Ectodermal cell (in vitro differentiated cells): ENCODE data around the gene HTATSF1. TPM values are rescaled to one million over a fixed set of nuclear protein-coding genes. Genes with fewer than 3 reads are reported as not detected.

ENCODE experiments used
- H3K27ac ChIP-seq: 2 replicates; pipeline ENCODE4 v1.7.0; 2013; ENCODE audit warnings: mild to moderate bottlenecking, low read depth, low read length; ENCODE audit not compliant: insufficient read depth, poor library complexity, severe bottlenecking
- H3K27me3 ChIP-seq: 2 replicates; pipeline ENCODE4 v1.7.0; 2013; ENCODE audit warnings: mild to moderate bottlenecking, low read length; ENCODE audit not compliant: insufficient read depth, control insufficient read depth, poor library complexity, severe bottlenecking
- H3K36me3 ChIP-seq: one replicate; pipeline ENCODE4 v1.7.0; 2013; ENCODE audit warnings: low read length; ENCODE audit not compliant: control insufficient read depth, insufficient read depth
- H3K4me1 ChIP-seq: one replicate; pipeline ENCODE4 v1.7.0; 2013; ENCODE audit warnings: low read length; ENCODE audit not compliant: control insufficient read depth, insufficient read depth
- H3K4me3 ChIP-seq: 2 replicates; pipeline ENCODE4 v1.7.0; 2013; ENCODE audit warnings: low read depth, low read length, control low read depth; ENCODE audit not compliant: insufficient read depth
- H3K9me3 ChIP-seq: 2 replicates; pipeline ENCODE4 v1.7.0; 2013; ENCODE audit warnings: mild to moderate bottlenecking, low read length, moderate library complexity; ENCODE audit not compliant: control insufficient read depth
- WGBS, 2 experiments: methylation state at CpG; one replicate each; pipeline ENCODE4 v1.1.7; 2013; ENCODE audit warnings: missing lambda C conversion rate in 2 of 2; 5-methylcytosine and 5-hydroxymethylcytosine counted together
- polyA plus RNA-seq, 4 experiments: library from polyadenylated mRNA; stranded (reverse); fragments of 50-300 nt; gene quantifications; one replicate each; pipeline ENCODE4 v1.2.3, GENCODE V29; 2013

Gene HTATSF1, protein sequence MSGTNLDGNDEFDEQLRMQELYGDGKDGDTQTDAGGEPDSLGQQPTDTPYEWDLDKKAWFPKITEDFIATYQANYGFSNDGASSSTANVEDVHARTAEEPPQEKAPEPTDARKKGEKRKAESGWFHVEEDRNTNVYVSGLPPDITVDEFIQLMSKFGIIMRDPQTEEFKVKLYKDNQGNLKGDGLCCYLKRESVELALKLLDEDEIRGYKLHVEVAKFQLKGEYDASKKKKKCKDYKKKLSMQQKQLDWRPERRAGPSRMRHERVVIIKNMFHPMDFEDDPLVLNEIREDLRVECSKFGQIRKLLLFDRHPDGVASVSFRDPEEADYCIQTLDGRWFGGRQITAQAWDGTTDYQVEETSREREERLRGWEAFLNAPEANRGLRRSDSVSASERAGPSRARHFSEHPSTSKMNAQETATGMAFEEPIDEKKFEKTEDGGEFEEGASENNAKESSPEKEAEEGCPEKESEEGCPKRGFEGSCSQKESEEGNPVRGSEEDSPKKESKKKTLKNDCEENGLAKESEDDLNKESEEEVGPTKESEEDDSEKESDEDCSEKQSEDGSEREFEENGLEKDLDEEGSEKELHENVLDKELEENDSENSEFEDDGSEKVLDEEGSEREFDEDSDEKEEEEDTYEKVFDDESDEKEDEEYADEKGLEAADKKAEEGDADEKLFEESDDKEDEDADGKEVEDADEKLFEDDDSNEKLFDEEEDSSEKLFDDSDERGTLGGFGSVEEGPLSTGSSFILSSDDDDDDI
- 104 TPM for polyA plus RNA-seq (2013, experiment 1 of 4)
- polyA plus RNA-seq (2013, experiment 2 of 4) = 108 TPM
- 85.4 TPM for polyA plus RNA-seq (2013, experiment 3 of 4)
- polyA plus RNA-seq (2013, experiment 4 of 4) = 96.1 TPM

DNA sequence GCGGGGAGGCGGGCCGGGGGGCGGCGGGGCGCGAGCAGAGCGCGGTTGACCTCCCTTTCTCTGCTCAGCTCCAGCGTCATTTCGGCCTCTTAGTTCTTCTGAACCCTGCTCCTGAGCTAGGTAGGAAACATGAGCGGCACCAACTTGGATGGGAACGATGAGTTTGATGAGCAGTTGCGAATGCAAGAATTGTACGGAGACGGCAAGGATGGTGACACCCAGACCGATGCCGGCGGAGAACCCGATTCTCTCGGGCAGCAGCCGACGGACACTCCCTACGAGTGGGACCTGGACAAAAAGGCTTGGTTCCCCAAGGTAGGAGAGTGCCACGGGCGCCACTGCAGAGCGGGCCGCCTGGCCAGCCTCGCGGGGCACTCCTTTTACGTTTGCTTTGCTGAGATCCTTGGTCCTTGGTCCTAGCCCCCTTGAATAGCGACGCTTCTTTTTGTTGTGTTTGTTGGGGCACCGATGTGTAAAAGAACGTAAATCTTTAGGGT lies at the start of gene HTATSF1:
HTATSF1 (plus strand) TSS at position 37 of the 497 bp plus-strand sequence; CDS start at position 130, 93 bp downstream.
- Histone ChIP-seq H3K9me3 (no peaks in the 10 kb centered on the region), H3K4me1 (no peaks in the 10 kb centered on the region), H3K36me3 (no peaks in the 10 kb centered on the region), H3K4me3 (peak within 1 kb of the TSS; percentile 78), H3K27me3 (no peaks in the 10 kb centered on the region), H3K27ac (peak within 1 kb of the TSS; percentile 93)
- 0% methylated on average over 33 to 35 of the region's 35 CpGs for WGBS, 2 experiments

DNA sequence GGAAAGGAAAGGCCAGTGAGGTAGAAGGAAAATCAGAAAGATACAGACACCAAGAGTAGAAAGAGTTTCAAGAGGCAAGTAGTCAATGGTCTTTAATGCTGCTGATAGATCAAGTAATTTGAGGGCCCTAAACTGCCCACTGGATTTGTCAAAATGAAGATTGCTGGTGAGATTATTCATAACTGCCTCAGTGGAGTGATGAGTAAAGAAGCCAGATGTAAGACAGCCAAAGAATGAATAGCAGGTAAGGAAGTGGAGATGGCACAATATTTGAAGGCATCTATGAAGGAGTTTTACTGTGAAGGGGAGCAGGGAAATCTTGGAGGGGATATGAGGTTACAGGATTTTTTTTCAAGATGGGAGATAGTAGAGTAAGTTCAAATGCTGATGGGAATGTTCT lies 49.4 kb upstream of the HTATSF1 start:
- Histone ChIP-seq H3K27ac (no peak overlapping the region), H3K9me3 (no peaks in the 10 kb centered on the region), H3K36me3 (no peaks in the 10 kb centered on the region), H3K27me3 (no peaks in the 10 kb centered on the region), H3K4me3 (no peak overlapping the region), H3K4me1 (no peaks in the 10 kb centered on the region)

GRCh38 chrX:136450050-136450830 lies 47.2 kb upstream of the HTATSF1 start:
- H3K27me3 ChIP-seq = no peaks in the 10 kb centered on the region
- WGBS, 2 experiments = 82 to 86% methylated on average over 7 of the region's 8 CpGs
- no peak overlapping the region for H3K27ac ChIP-seq
- no peak overlapping the region for H3K4me3 ChIP-seq
- H3K36me3 ChIP-seq = no peaks in the 10 kb centered on the region
- H3K9me3 ChIP-seq = no peaks in the 10 kb centered on the region
- no peaks in the 10 kb centered on the region for H3K4me1 ChIP-seq

- H3K27ac ChIP-seq = no peak overlapping the region
- H3K9me3 ChIP-seq = no peaks in the 10 kb centered on the region
- H3K4me3 ChIP-seq = no peak overlapping the region
- no peaks in the 10 kb centered on the region for H3K27me3 ChIP-seq
- no peaks in the 10 kb centered on the region for H3K36me3 ChIP-seq
- no peaks in the 10 kb centered on the region for H3K4me1 ChIP-seq
- 80 to 100% methylated on average over 2 to 4 of the region's 5 CpGs for WGBS, 2 experiments
Observed at GRCh38 chrX:136452614-136453013, 44.8 kb upstream of the HTATSF1 start.

- Histone ChIP-seq H3K27me3 (no peaks in the 10 kb centered on the region), H3K27ac (no peak overlapping the region), H3K36me3 (no peaks in the 10 kb centered on the region), H3K4me3 (no peak overlapping the region), H3K9me3 (no peaks in the 10 kb centered on the region), H3K4me1 (no peaks in the 10 kb centered on the region)
- no CpG with 5 or more reads among the region's 1 CpG for WGBS, 2 experiments
Observed at GRCh38 chrX:136453114-136453513, 44.3 kb upstream of the HTATSF1 start.

DNA sequence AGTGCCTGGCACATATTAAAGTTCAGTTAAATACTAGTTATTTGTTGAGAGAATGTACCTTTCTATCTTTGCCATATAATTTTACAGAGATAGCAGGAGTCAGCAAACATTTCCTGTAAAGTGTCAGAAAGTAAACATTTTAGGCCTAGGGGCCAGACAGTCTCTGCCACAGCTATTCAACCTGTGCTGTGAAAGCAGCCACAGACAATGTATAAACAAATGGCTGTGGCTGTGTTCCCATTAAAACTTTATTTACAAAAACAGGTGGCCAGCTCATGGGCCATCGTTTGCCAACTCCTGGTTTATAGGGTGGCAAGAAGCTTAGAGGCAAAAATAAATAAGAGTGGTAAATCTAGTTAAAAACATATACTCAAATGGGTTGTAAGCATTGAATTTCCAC lies 43.6 kb upstream of the HTATSF1 start:
- no peak overlapping the region for H3K27ac ChIP-seq
- no peaks in the 10 kb centered on the region for H3K36me3 ChIP-seq
- no peak overlapping the region for H3K4me3 ChIP-seq
- no peaks in the 10 kb centered on the region for H3K4me1 ChIP-seq
- WGBS, 2 experiments = 90 to 100% methylated on average over 1 of the region's 1 CpG
- no peaks in the 10 kb centered on the region for H3K27me3 ChIP-seq
- H3K9me3 ChIP-seq = no peaks in the 10 kb centered on the region

DNA sequence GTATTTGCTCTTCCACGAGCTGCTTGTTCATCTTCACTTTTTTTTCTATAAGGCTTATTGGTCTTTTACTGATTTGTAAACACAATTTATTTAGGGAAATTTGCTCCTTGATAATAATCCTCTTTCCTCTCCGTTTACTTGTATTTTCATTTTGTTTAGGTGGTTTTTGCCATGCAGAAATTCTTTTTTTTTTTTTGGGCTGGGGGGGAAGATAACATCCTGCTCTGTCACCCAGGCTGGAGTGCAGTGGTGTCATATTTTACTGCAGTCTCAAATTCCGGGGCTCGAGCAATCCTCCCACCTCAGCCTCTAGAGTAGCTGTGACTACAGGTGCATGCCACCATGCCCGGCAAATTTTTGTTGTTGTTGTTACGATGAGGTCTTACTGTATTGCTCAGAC lies 41.3 kb upstream of the HTATSF1 start:
- Histone ChIP-seq H3K27ac (no peak overlapping the region), H3K4me1 (no peaks in the 10 kb centered on the region), H3K4me3 (no peak overlapping the region), H3K27me3 (no peaks in the 10 kb centered on the region), H3K9me3 (no peaks in the 10 kb centered on the region), H3K36me3 (no peaks in the 10 kb centered on the region)
- 87 to 100% methylated on average over 3 to 4 of the region's 6 CpGs for WGBS, 2 experiments

GRCh38 chrX:136457303-136457917 lies 40.0 kb upstream of the HTATSF1 start:
- H3K27me3 ChIP-seq = no peaks in the 10 kb centered on the region
- H3K4me3 ChIP-seq = no peak overlapping the region
- no peaks in the 10 kb centered on the region for H3K9me3 ChIP-seq
- no peaks in the 10 kb centered on the region for H3K4me1 ChIP-seq
- H3K27ac ChIP-seq = no peak overlapping the region
- WGBS, 2 experiments = 92 to 94% methylated on average over 3 to 4 of the region's 5 CpGs
- no peaks in the 10 kb centered on the region for H3K36me3 ChIP-seq

DNA sequence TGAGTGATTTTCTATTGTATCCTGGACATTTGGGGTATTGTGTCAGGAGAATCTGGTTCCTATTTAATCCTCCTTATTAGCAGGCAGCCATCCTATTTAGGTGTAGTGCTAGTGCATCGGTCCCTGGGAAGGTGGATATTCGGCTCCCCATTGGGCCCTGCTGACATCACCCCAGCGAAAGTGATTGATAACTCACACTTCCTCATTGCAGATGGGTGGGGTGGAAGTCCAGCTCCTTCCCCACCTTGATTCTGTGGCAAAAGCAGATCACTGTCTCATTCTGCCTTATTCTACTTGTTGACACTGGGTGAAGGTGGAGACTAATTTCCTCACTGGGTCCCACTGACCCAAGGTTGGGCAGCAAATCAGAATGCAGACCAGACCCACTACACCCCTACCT lies 32.8 kb upstream of the HTATSF1 start:
- H3K9me3 ChIP-seq = no peaks in the 10 kb centered on the region
- H3K27ac ChIP-seq = no peak overlapping the region
- H3K4me1 ChIP-seq = no peaks in the 10 kb centered on the region
- H3K36me3 ChIP-seq = no peaks in the 10 kb centered on the region
- WGBS, 2 experiments = 88 to 100% methylated on average over 1 to 3 of the region's 3 CpGs
- no peaks in the 10 kb centered on the region for H3K27me3 ChIP-seq
- H3K4me3 ChIP-seq = no peak overlapping the region
